Measurements from ENCODE around the gene PLXNA4.

PLXNA4 gene

DNA sequence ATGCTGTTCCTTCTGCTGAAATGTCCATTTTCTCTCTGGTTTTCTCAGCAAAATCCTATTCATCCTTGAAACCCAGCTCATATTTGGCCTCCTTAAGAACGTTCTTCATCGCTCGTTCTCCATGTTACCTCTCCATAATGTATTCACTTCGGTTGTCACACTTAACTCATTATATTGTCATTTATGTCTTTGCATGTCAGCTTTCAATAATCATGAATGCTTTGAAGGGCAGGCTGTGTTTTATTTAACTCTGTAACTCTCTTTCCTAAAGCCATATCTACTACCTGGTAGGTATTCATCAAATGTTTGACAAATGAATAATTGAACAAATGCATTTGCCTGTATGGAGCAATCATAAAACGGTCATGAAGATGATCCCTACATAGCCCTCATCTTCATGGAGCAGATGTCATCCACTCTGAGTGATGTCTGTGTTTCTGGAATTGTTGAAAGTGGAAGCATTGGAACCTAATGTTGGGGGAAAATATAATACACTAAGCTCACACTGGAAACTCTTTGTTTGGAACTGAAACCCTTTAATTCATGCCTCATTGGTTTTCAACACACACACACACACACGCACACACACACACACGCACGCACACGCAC, 303.4 kb downstream of the PLXNA4 start:
- no peak for DNase-seq (ENCODE audit: low read depth)
- H3K4me3 ChIP-seq (ENCODE audit: low read depth, low read length) = no peak overlapping the region
- TF ChIP-seq CTCF (IDR thresholded peaks at IDR 0.05; ENCODE audit: insufficient read depth, low read depth, low read length, missing control alignments) = no peak

- no peak overlapping the region for H3K4me3 ChIP-seq (ENCODE audit: low read depth, low read length)
- TF ChIP-seq CTCF (IDR thresholded peaks at IDR 0.05; ENCODE audit: insufficient read depth, low read depth, low read length, missing control alignments) = no peak
- DNase-seq (ENCODE audit: low read depth) = no peak
Measured at GRCh38 chr7:132270517-132270916, 305.8 kb downstream of the PLXNA4 start.

DNA sequence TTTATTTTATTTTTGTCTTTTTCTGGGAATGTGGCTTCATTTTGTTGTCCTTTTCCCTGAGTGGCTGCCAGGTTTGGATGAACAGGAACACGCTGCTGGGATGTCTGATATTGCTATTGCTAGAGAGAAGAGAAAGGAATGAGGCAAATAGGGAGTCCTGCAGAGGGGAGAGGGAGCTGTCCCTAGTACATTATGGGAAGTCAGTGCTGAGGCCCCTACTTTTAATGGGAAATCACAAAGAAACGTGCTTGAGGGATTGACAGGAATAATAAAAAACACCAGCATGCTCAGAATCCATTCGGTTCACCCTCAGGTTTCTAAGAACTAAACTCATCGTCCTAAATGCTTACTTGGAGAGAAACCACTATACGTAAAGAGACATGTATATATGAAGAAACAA, 306.6 kb downstream of the PLXNA4 start:
- DNase-seq (ENCODE audit: low read depth) = no peak
- no peak for TF ChIP-seq CTCF (IDR thresholded peaks at IDR 0.05; ENCODE audit: insufficient read depth, low read depth, low read length, missing control alignments)
- H3K4me3 ChIP-seq (ENCODE audit: low read depth, low read length) = no peak overlapping the region

GRCh38 chr7:132263151-132263550, 313.1 kb downstream of the PLXNA4 start:
- no peak for DNase-seq (ENCODE audit: low read depth)
- TF ChIP-seq CTCF (IDR thresholded peaks at IDR 0.05; ENCODE audit: insufficient read depth, low read depth, low read length, missing control alignments) = no peak
- no peak overlapping the region for H3K4me3 ChIP-seq (ENCODE audit: low read depth, low read length)

- no peak for TF ChIP-seq CTCF (IDR thresholded peaks at IDR 0.05; ENCODE audit: insufficient read depth, low read depth, low read length, missing control alignments)
- DNase-seq (ENCODE audit: low read depth) = no peak
Measured at GRCh38 chr7:132262160-132262470, 314.2 kb downstream of the PLXNA4 start.

DNA sequence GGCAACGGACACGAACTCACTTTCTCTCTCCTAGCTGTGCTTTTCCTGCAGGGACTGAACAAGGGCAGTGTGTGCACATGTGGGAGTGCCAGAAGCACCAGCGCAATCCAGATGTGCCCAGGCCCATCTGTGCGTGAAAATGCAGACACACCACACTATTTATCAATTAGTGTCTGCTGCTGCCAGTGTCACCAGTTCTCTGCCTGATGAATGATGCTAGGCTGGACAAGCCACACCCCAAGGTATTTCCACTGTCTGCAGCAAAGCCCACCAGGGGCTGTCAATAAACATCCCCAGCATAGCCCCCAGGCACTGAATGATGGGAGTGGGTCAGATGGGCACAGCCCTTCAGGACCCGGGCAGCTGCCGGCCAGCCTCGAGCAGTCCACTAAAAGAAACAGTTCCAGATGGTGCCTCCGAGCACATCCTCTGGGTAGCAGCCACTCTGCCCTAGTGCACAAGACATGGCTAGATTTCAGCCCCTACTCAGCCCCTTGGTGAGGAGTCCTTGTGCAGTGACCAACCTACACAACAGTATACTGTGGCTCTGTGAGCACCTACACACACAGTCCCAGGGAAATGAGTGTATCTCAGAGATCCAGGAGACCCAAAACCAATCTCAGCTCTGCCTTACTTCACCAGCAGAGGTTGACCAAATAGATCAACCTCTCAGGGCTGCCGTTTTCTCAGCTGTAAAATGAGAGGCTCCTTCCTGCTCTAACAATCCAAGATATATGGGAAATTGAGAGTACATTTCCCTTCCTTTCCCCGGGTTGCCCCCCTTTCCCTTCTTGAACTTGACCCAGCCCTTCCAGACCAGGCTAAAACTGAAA, 314.7 kb downstream of the PLXNA4 start:
- TF ChIP-seq CTCF (IDR thresholded peaks at IDR 0.05; ENCODE audit: insufficient read depth, low read depth, low read length, missing control alignments) = no peak
- no peak overlapping the region for H3K4me3 ChIP-seq (ENCODE audit: low read depth, low read length)
- DNase-seq (ENCODE audit: low read depth) = no peak

More at GRCh38 chr7:132262160-132262470, 314.2 kb downstream of the PLXNA4 start:
- H3K4me3 ChIP-seq (ENCODE audit: low read depth, low read length) = no peak overlapping the region

Measured in GM12865 (cell line).